Aorta (tissue), 5 donors: Measurements from ENCODE around the gene IFT81. TPM values are rescaled to one million over a fixed set of nuclear protein-coding genes. Genes with fewer than 3 reads are reported as not detected.

Experiments used
- ATAC-seq: fragments of 200-7000 bp; cut with Tn5 transposase; one replicate; pipeline ENCODE4 v1.9.1; 2022; ENCODE audit warnings: moderate library complexity; ENCODE audit not compliant: low FRiP score
- DNase-seq, 2 donors: peaks; one replicate each; pipeline ENCODE4 v3.0.0-alpha.2; 2020
- H3K27ac ChIP-seq, 2 donors: one replicate each; pipeline ENCODE4 v1.5.1; 2013; ENCODE audit warnings: low read length in 2 of 2, mild to moderate bottlenecking in 2 of 2, moderate library complexity in 2 of 2, control low read depth in 1 of 2, inconsistent platforms in 1 of 2, low read depth in 1 of 2
- H3K27me3 ChIP-seq, 2 donors: one replicate each; pipeline ENCODE4 v1.6.1; 2013; ENCODE audit warnings: control low read depth in 1 of 2, low read length in 1 of 2, mild to moderate bottlenecking in 1 of 2, moderate library complexity in 1 of 2; ENCODE audit not compliant: insufficient read depth in 2 of 2, control insufficient read depth in 1 of 2
- H3K36me3 ChIP-seq, 2 donors: one replicate each; pipeline ENCODE4 v1.6.1; 2013; ENCODE audit warnings: control low read depth in 1 of 2, low read length in 1 of 2, mild to moderate bottlenecking in 1 of 2; ENCODE audit not compliant: insufficient read depth in 2 of 2, control insufficient read depth in 1 of 2
- H3K4me1 ChIP-seq, 2 donors: one replicate each; pipeline ENCODE4 v1.6.1; 2013; ENCODE audit warnings: low read length in 2 of 2, control low read depth in 1 of 2, mild to moderate bottlenecking in 1 of 2, moderate library complexity in 1 of 2; ENCODE audit not compliant: insufficient read depth in 2 of 2, control insufficient read depth in 1 of 2
- H3K4me3 ChIP-seq, 2 donors: one replicate each; pipeline ENCODE4 v1.5.1; 2013; ENCODE audit warnings: low read length in 2 of 2, control low read depth in 1 of 2, mild to moderate bottlenecking in 1 of 2
- H3K9me3 ChIP-seq: one replicate; pipeline ENCODE4 v1.6.1; 2013; ENCODE audit warnings: mild to moderate bottlenecking, low read length; ENCODE audit not compliant: control insufficient read depth
- WGBS, 2 donors: extraction: QIAGEN DNeasy Blood & Tissue Kit; methylation state at CpG; one replicate each; pipeline ENCODE4 v1.1.7; 2013; 5-methylcytosine and 5-hydroxymethylcytosine counted together
- intact Hi-C, 2 donors: fragments of 100-400 bp; cut with DNase I; formaldehyde crosslinking; loops; one replicate each; pipeline versions ENCODE4 v1.14.2 to v1.15.0; 2022
- polyA plus RNA-seq, 2 donors: library from polyadenylated mRNA; stranded (reverse); fragments of 200-250 nt; gene quantifications; one replicate each; pipeline ENCODE4 v1.2.3, GENCODE V29; 2013
- total RNA-seq, 2 donors: library from RNA; stranded (reverse); fragmentation: NEBNext Ultra II Directional; extraction: Animal tissue kit (Norgen Biotek cat#: 25700); gene quantifications; one replicate each; pipeline ENCODE4 v1.2.1, GENCODE V29; 2021
- donor health status: healthy with polysubstance abuse.
- donor health status: Bipolar disorder and iron deficiency.
- donor health status: DM: no; HTN: no; CAD: no.
- donor health status: DM: no; HTN: no; CAD: no.
- donor health status: DM: yes; HTN: yes; CAD: no.

Gene IFT81
- total and polyA plus RNA-seq, 4 donors: 7.9 to 14.2 (median 12.7) TPM

- H3K36me3 ChIP-seq: peaks cover 0 to 2% of the 10 kb centered on the region in 2 donors
Observed at GRCh38 chr12:110159671-110160245, 35.6 kb downstream of the IFT81 start.

GRCh38 chr12:110165540-110166159 is 41.5 kb downstream of the IFT81 start:
- Histone ChIP-seq H3K36me3 (no peaks in the 10 kb centered on the region), H3K27me3 (no peaks in the 10 kb centered on the region), H3K4me3 (no peak overlapping the region), H3K4me1 (peaks cover 0 to 1% of the 10 kb centered on the region in 2 donors), H3K27ac (no peak overlapping the region), H3K9me3 (no peaks in the 10 kb centered on the region)
- ATAC-seq (no peak), DNase-seq (no peak)
- intact Hi-C loops: no loop called here
- WGBS, 2 donors: 74 to 81% methylated on average over 4 of the region's 4 CpGs

More at GRCh38 chr12:110159671-110160245, 35.6 kb downstream of the IFT81 start:
- WGBS, 2 donors: 94 to 98% methylated on average over 4 of the region's 4 CpGs
- Histone ChIP-seq H3K4me3 (no peak overlapping the region), H3K27ac (no peak overlapping the region), H3K4me1 (no peaks in the 10 kb centered on the region), H3K9me3 (no peaks in the 10 kb centered on the region), H3K27me3 (no peaks in the 10 kb centered on the region)
- intact Hi-C loops: no loop called here
- no peak for ATAC-seq
- no peak for DNase-seq

DNA sequence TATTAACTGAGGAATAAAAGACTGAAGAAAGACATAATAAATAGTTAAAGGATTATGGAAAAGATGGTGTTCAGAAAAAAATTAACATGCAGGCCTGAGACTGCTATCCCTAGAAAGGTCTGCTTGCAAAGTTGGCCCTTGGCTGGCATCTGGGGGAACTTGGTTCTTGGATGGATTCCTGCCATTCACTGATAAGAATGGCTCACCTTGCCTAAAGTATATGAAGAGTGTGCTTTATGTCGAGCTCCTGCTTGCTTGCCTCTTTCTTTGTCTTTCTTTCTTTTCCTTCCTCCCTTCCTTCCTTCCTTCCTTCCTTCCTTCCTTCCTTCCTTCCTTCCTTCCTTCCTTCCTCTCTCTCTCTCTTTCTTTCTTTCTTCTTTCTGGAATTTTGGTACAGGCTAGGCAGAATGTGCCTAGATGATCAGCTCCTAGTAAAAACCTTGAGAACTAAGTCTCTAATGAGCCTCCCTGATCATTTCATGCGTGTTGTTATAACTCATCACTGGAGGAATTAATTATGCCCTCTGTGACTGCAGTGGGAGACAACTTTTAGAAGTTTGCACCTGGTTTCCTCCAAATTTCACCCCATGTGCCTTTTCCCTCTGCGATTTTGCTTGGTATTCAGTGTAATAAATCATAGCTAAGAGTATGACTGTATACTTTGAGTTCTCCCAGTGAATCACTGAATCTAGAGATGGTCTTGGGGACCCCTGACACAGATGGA is 44.7 kb downstream of the IFT81 start:
- Histone ChIP-seq H3K27ac (no peak overlapping the region), H3K4me3 (no peak overlapping the region), H3K36me3 (no peaks in the 10 kb centered on the region), H3K9me3 (no peaks in the 10 kb centered on the region), H3K4me1 (peaks cover 1 to 4% of the 10 kb centered on the region in 2 donors), H3K27me3 (no peaks in the 10 kb centered on the region)
- intact Hi-C loops: no loop called here
- ATAC-seq (no peak), DNase-seq (no peak)
- 82 to 91% methylated on average over 3 of the region's 3 CpGs for WGBS, 2 donors

DNA sequence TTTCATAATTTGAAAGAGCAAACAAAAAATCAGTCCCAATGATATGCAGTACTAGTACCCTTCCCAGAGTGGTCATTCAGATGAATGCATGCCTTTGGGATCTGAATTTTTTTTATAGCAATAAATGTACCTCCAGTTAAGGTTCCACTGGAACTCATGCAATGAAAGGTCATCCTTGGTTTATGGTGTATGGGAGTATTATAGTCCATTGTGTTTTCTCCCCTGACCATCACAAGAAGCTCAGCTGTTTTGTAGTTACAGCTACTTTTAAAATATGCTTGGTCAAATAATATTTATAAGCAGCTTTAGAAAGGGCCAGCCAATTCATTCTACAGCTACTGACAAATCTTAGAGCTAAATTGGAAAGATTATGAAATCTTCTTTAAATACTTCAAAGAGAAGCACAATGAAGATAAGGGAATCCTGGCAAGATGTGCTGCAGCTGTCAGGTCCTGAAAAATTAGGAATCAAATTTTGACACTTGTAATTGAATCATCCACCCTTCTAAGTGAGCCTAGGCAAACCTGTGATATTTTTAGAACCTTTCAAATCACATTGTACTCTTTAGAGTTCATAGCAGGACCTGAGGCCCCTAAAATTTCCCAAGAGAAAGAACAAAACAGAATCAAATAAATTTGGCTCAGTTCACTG is 46.5 kb downstream of the IFT81 start:
- H3K27ac ChIP-seq: no peak overlapping the region
- H3K4me1 ChIP-seq: peaks cover 0 to 4% of the 10 kb centered on the region in 2 donors
- H3K4me3 ChIP-seq: no peak overlapping the region
- ATAC-seq (no peak), DNase-seq (no peak)
- H3K27me3 ChIP-seq: no peaks in the 10 kb centered on the region
- H3K9me3 ChIP-seq: no peaks in the 10 kb centered on the region
- no peaks in the 10 kb centered on the region for H3K36me3 ChIP-seq
- intact Hi-C loops: no loop called here

DNA sequence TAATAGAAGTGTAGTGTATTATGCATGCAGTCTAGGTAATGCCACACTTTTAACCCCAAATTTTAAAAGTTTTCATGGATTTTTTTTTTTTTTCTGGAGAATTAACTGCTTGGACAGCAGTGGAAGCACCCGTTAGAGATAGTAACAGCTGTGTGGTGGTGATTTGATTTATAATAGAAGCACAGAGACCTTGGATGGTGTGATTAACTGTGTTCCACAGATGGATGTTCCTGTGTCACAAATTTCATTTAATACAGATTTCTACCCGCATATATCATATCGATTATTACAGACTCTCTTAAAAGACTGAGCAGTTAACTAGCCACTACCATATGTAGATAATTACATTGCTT is 47.0 kb downstream of the IFT81 start:
- no peak for ATAC-seq
- Histone ChIP-seq H3K36me3 (no peaks in the 10 kb centered on the region), H3K27me3 (no peaks in the 10 kb centered on the region), H3K4me3 (no peak overlapping the region), H3K4me1 (peaks cover 0 to 4% of the 10 kb centered on the region in 2 donors), H3K9me3 (no peaks in the 10 kb centered on the region), H3K27ac (no peak overlapping the region)
- intact Hi-C loops: no loop called here
- no peak for DNase-seq
- WGBS, 2 donors: 64 to 71% methylated on average over 3 of the region's 3 CpGs

DNA sequence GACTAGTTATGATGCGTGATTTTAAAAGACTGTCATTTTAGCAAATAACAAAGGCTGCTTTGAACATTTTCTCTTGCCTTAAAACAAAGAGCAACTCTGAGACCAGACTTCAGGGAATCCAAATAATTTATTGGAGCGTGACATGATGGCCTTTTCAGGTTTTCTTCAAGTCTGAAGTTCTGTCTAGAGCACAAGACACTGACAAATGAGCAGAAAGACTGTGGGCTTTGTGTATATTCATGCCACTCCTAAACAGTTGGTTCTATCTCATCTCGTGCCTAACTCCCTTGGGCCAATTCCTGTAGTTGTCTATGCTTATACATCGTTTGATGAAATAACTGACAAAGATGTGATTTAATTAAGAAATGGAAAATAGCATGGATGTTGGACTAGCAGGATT is 47.5 kb downstream of the IFT81 start:
- 72 to 75% methylated on average over 4 of the region's 4 CpGs for WGBS, 2 donors
- intact Hi-C loops: no loop called here
- Histone ChIP-seq H3K36me3 (no peaks in the 10 kb centered on the region), H3K27me3 (no peaks in the 10 kb centered on the region), H3K9me3 (no peaks in the 10 kb centered on the region), H3K27ac (no peak overlapping the region), H3K4me1 (peaks cover 0 to 4% of the 10 kb centered on the region in 2 donors), H3K4me3 (no peak overlapping the region)
- no peak for ATAC-seq
- DNase-seq: no peak

GRCh38 chr12:110174373-110174996 is 50.3 kb downstream of the IFT81 start:
- H3K27me3 ChIP-seq: no peaks in the 10 kb centered on the region
- WGBS, 2 donors: 82 to 92% methylated on average over 6 of the region's 6 CpGs
- no peaks in the 10 kb centered on the region for H3K9me3 ChIP-seq
- no peak for ATAC-seq
- DNase-seq: no peak
- H3K4me3 ChIP-seq: no peak overlapping the region
- H3K4me1 ChIP-seq: peaks cover 2 to 4% of the 10 kb centered on the region in 2 donors
- intact Hi-C loops: no loop called here
- no peaks in the 10 kb centered on the region for H3K36me3 ChIP-seq
- no peak overlapping the region for H3K27ac ChIP-seq

- intact Hi-C loops: no loop called here
Observed at GRCh38 chr12:110175201-110175600, 51.0 kb downstream of the IFT81 start.

More at GRCh38 chr12:110175201-110175600, 51.0 kb downstream of the IFT81 start:
- Histone ChIP-seq H3K27ac (no peak overlapping the region), H3K4me3 (no peak overlapping the region), H3K9me3 (no peaks in the 10 kb centered on the region), H3K36me3 (no peaks in the 10 kb centered on the region), H3K27me3 (no peaks in the 10 kb centered on the region), H3K4me1 (peaks cover 3 to 4% of the 10 kb centered on the region in 2 donors)
- no peak for ATAC-seq
- DNase-seq: no peak
- 81 to 87% methylated on average over 4 of the region's 4 CpGs for whole genome bisulfite sequencing, 2 donors
